PFSK-1 (cell line): Measurements from ENCODE around the gene ROBO1.

ENCODE experiments used
- FOXP2 ChIP-seq: optimal IDR thresholded peaks from 2 replicates; pipeline ENCODE3; 2011; ENCODE audit warnings: borderline replicate concordance, control low read depth, inconsistent platforms; ENCODE audit not compliant: insufficient read depth; ENCODE audit errors: extremely low read length, extremely low read depth
- POLR2AphosphoS5 ChIP-seq: IDR thresholded peaks from 2 replicates; pipeline ENCODE4 v1.6.1; 2012; ENCODE audit warnings: low read depth, mild to moderate bottlenecking, control low read depth, low read length, moderate library complexity
- REST ChIP-seq, 2 experiments: IDR thresholded peaks; 2 replicates each; pipeline versions ENCODE4 v1.6.1 to v1.8.0; 2011 to 2012; ENCODE audit warnings: low read depth in 2 of 2, low read length in 2 of 2, control low read depth in 1 of 2, inconsistent platforms in 1 of 2, mild to moderate bottlenecking in 1 of 2, moderate library complexity in 1 of 2; ENCODE audit not compliant: insufficient read depth in 1 of 2
- SIN3A ChIP-seq: IDR thresholded peaks from 2 replicates; pipeline ENCODE4 v1.6.1; 2012; ENCODE audit warnings: mild to moderate bottlenecking, low read length, moderate library complexity, borderline replicate concordance; ENCODE audit not compliant: insufficient read depth
- TAF1 ChIP-seq: IDR thresholded peaks from 2 replicates; pipeline ENCODE4 v1.6.1; 2012; ENCODE audit warnings: low read length, control low read depth, borderline replicate concordance; ENCODE audit not compliant: insufficient read depth

Gene ROBO1

GRCh38 chr3:79515072-79515471 is 252.7 kb downstream of the ROBO1 start:
- TF ChIP-seq FOXP2 (no peak), SIN3A (no peak), TAF1 (no peak), POLR2AphosphoS5 (no peak), REST (IDR thresholded peaks at IDR 0.05; ENCODE audit: insufficient read depth in 1 of 2, low read depth in 2 of 2, low read length in 2 of 2) (no peak)

DNA sequence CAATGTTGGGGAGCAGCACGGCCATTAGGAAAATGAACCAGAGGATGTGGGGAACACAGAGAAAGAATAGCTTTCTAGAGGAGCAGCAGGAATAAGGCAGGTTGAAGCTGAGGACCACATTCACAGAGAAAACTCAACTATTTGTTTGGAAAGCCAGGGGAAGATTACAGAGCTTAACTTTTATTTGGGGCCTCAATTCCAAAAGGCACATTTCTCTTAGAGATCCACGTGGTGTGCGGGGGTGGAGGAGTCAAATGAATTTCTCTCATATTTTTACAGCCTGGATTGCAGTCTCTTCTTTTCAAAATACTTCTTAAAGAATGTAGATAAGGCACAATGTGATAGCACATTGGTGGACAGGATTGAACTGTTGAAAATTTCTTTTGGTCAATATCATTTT is 253.7 kb downstream of the ROBO1 start:
- TF ChIP-seq TAF1 = no peak
- no peak for TF ChIP-seq FOXP2
- no peak for TF ChIP-seq POLR2AphosphoS5
- no peak for TF ChIP-seq SIN3A
- TF ChIP-seq REST (IDR thresholded peaks at IDR 0.05; ENCODE audit: insufficient read depth in 1 of 2, low read depth in 2 of 2, low read length in 2 of 2) = no peak

DNA sequence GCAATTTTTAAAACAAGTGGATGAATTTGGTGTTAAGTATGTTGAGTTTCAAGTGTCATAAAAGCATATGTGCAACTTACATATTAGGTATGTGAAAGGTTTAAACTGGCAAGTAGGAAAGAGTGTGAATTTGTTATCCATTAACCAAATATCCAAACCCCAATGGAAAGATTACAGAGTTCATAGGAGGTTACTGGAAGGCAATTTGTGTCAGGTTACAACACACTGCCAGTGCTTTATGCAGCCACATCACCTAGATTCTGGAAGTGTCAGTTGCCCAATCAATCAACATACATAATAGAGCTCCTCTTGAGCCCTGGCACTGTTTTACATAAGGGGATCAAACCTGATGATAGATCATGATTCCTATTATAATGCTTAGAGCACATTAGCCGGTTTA is 261.0 kb downstream of the ROBO1 start:
- TF ChIP-seq TAF1 (no peak), SIN3A (no peak), REST (IDR thresholded peaks at IDR 0.05; ENCODE audit: insufficient read depth in 1 of 2, low read depth in 2 of 2, low read length in 2 of 2) (no peak), POLR2AphosphoS5 (no peak), FOXP2 (no peak)

DNA sequence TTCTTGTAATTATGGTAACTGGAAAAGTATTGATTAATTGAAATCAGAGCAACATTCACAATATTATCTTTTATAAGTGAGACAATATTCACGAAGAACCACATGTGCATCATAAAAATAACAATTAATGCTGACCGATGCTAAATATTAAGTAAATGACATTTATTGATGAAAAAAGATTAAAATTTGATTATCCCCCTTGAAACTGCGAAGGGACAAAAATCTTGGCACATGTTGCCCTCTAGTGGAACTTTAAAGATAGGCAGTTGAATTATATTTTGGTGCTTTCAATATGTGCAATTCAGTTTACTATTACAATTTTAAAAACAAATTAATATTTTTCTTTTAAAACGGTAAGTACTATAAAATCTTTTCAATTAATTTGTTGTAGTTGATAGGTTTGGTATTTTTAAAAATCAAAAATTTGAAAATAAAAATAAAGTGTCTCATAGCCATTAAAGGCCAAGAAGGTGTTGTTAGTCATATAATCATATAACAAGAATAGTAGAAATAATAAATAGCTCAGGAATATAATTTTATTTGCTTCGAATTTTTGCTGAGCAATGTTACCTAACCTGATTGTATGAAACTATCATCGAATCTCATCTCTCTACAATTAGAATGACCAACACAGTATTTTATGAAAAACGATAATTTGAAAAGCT is 270.2 kb downstream of the ROBO1 start:
- no peak for TF ChIP-seq FOXP2
- TF ChIP-seq POLR2AphosphoS5 = no peak
- TF ChIP-seq SIN3A = no peak
- no peak for TF ChIP-seq REST (IDR thresholded peaks at IDR 0.05; ENCODE audit: insufficient read depth in 1 of 2, low read depth in 2 of 2, low read length in 2 of 2)
- no peak for TF ChIP-seq TAF1
